Peyer's patch (tissue), 4 donors: ENCODE measurements around the gene CMTR1. TPM values are rescaled to one million over a fixed set of nuclear protein-coding genes. Genes with fewer than 3 reads are reported as not detected.

Source experiments
- DNase-seq, 3 donors: peaks; one replicate each; pipeline ENCODE4 v3.0.0-alpha.2; 2017 to 2019
- H3K27ac ChIP-seq, 4 donors: fragments of 200-600 bp; sonication (generic); one replicate each; pipeline ENCODE4 v1.5.1; 2016 to 2019
- H3K27me3 ChIP-seq, 2 donors: fragments of 200-600 bp; sonication (generic); one replicate each; pipeline ENCODE4 v1.5.1; 2019
- H3K36me3 ChIP-seq, 3 donors: fragments of 200-600 bp; sonication (generic); one replicate each; pipeline ENCODE4 v1.5.1; 2016 to 2019
- H3K4me1 ChIP-seq, 4 donors: fragments of 200-600 bp; sonication (generic); one replicate each; pipeline ENCODE4 v1.5.1; 2016 to 2019
- H3K4me3 ChIP-seq, 4 donors: fragments of 200-600 bp; sonication (generic); 1 replicate in 3 of 4; 2 replicates in 1 of 4; pipeline ENCODE4 v1.5.1; 2016 to 2019; ENCODE audit warnings: mild to moderate bottlenecking in 1 of 4
- H3K9me3 ChIP-seq, 4 donors: fragments of 200-600 bp; sonication (generic); one replicate each; pipeline ENCODE4 v1.5.1; 2016 to 2019; ENCODE audit warnings: mild to moderate bottlenecking in 1 of 4
- POLR2A ChIP-seq, 2 donors: fragments of 450-650 bp; IDR thresholded peaks; one replicate each; pipeline ENCODE4 v1.5.1; 2017; ENCODE audit warnings: antibody characterized with exemption in 2 of 2, mild to moderate bottlenecking in 2 of 2, moderate library complexity in 2 of 2
- total RNA-seq, 4 donors: library from RNA; depleted of rRNA; stranded (reverse); fragments of >200 nt; gene quantifications; one replicate each; pipeline ENCODE4 v1.1.0, GENCODE V29; 2016
- TF ChIP-seq, protein P1 (sequence below), 6 experiments: fragments of 450-650 bp in 4 of 6; fragments of 200-600 bp in 2 of 6; sonication (generic) in 1 of 6; IDR thresholded peaks; one replicate each; pipeline ENCODE4 v1.5.1; 2017 to 2019; ENCODE audit warnings: antibody characterized with exemption in 6 of 6, mild to moderate bottlenecking in 3 of 6, moderate library complexity in 1 of 6

Gene CMTR1
- total RNA-seq, 4 donors from 2014 or later: 19.3 to 135 (median 41.7) TPM

DNA sequence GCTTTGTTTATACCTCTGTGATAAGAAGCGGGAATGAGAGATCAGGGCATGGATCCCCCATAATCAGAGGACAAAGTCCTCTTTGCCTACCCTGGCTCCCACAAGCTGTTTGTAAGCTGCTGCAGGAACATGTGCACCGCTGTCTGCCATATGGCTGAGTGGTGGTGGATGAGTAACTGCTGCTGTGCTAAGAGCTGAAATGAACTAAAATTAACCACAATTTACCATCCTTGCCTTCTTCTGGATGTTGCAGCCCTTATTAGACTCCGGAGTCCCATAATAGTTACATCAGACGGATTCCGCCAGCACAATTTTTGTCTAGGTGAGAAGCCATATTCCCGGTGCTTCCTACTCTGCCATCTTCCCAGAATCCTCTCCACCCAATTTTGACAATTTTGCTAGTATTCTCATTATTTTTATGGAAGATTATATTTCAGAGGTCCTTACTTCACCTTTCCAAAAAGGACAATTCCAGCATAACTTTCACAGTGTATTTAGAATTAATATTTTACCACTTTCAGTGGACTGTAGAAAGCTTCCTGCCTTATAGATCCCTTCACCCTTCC lies 6.0 kb upstream of the CMTR1 start:
- no peaks in the 10 kb centered on the region for H3K4me1 ChIP-seq
- no peaks in the 10 kb centered on the region for H3K9me3 ChIP-seq
- no peaks in the 10 kb centered on the region for H3K27me3 ChIP-seq
- H3K4me3 ChIP-seq: no peak overlapping the region
- no peak for TF ChIP-seq POLR2A (IDR thresholded peaks at IDR 0.05)
- TF ChIP-seq, protein P1, sequence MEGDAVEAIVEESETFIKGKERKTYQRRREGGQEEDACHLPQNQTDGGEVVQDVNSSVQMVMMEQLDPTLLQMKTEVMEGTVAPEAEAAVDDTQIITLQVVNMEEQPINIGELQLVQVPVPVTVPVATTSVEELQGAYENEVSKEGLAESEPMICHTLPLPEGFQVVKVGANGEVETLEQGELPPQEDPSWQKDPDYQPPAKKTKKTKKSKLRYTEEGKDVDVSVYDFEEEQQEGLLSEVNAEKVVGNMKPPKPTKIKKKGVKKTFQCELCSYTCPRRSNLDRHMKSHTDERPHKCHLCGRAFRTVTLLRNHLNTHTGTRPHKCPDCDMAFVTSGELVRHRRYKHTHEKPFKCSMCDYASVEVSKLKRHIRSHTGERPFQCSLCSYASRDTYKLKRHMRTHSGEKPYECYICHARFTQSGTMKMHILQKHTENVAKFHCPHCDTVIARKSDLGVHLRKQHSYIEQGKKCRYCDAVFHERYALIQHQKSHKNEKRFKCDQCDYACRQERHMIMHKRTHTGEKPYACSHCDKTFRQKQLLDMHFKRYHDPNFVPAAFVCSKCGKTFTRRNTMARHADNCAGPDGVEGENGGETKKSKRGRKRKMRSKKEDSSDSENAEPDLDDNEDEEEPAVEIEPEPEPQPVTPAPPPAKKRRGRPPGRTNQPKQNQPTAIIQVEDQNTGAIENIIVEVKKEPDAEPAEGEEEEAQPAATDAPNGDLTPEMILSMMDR (IDR thresholded peaks at IDR 0.05): no peak
- no peak for DNase-seq
- no peak overlapping the region for H3K27ac ChIP-seq
- H3K36me3 ChIP-seq: no peaks in the 10 kb centered on the region

DNA sequence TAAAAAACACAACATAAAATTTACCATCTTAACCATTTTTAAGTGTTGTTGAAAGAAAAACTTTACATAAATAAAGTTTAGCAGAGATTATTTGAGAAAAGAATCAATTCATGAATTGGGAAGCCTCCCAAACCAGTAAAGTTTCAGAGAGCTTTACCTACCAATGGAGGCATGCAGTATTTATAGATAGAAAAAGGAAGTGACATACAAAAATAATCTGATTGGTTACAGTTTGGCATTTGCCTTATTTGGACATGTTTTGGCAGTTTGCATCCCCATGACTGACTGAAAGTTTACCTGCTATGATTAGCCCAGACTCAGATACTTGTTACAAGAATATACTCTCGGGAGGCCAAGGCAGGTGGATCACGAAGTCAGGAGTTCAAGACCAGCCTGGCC lies 3.7 kb upstream of the CMTR1 start:
- H3K36me3 ChIP-seq: no peaks in the 10 kb centered on the region
- TF ChIP-seq, protein P1 (IDR thresholded peaks at IDR 0.05): no peak
- no peak for TF ChIP-seq POLR2A (IDR thresholded peaks at IDR 0.05)

DNA sequence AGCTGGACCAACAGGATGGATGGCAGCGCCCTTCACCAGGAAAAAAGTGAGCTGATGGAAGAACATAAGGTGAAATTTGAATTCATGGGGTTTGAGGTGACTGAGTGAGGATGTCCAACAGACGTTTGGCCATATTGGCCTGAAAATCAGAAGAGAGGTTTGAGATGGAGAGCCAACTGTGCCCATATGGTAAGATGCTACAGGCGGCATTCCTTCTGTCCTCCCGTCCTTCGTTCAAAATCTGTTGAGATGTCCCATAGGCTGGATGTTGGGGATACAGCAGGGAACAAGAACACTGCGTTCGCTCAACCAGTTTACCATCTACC lies 468 bp upstream of the CMTR1 start:
- Histone ChIP-seq H3K4me1 (peaks cover 0 to 12% (median 5%) of the 10 kb centered on the region in 4 donors), H3K9me3 (no peaks in the 10 kb centered on the region), H3K4me3 (peak overlapping the region; percentile 77 to 96 (median 89)), H3K27ac (peak overlapping the region; percentile 89 to 94 (median 92)), H3K27me3 (no peaks in the 10 kb centered on the region), H3K36me3 (peaks cover 0 to 16% (median 0%) of the 10 kb centered on the region in 3 donors)
- TF ChIP-seq POLR2A (IDR thresholded peaks at IDR 0.05): no peak
- TF ChIP-seq, protein P1 (IDR thresholded peaks at IDR 0.05): no peak
- DNase-seq: no peak

More for the DNA sequence above, 3.7 kb upstream of the CMTR1 start:
- Histone ChIP-seq H3K27me3 (no peaks in the 10 kb centered on the region), H3K4me1 (peaks cover 0 to 8% (median 4%) of the 10 kb centered on the region in 4 donors), H3K9me3 (no peaks in the 10 kb centered on the region), H3K27ac (no peak overlapping the region), H3K4me3 (no peak overlapping the region)
- DNase-seq: no peak

DNA sequence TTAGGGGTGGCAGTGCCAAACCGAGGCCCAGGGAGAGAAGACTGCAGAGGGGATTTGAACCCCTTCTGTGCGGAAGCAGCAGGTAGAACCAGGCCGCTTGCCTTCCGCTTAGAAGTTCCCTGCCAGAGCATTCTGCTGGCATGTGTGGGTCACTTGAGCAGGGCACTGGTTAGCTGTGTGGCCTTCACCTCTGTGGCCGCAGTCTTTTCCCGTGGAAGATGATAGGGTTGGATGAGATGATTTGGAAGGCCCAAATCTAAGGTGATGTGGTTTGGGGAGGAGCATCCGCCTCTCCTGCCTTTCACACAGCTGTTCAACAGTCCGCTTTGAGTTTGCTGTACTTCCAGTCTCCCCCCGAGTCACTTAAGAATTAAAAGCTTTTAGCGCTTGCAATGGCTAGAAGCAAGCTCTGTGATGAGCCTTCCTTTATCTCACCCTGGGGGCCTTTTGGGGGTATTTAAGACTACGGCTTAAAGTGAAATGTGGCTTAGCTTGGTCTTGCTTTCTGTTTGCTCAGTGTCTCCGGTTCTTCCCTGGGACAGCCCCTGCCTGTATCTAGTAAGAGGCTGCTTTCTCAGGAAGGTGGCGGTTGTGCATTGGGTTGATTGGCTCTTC lies 743 bp downstream of the CMTR1 start:
- no peak for TF ChIP-seq POLR2A (IDR thresholded peaks at IDR 0.05)
- TF ChIP-seq, protein P1 (IDR thresholded peaks at IDR 0.05): no peak
- Histone ChIP-seq H3K4me3 (peak overlapping the region; percentile 77 to 96 (median 89)), H3K9me3 (no peaks in the 10 kb centered on the region), H3K36me3 (peaks cover 0 to 26% (median 0%) of the 10 kb centered on the region in 3 donors), H3K4me1 (peaks cover 0 to 12% (median 5%) of the 10 kb centered on the region in 4 donors), H3K27me3 (no peaks in the 10 kb centered on the region), H3K27ac (peak overlapping the region; percentile 89 to 94 (median 92))
- DNase-seq: peak in 1 of 3 donors; percentile 27

DNA sequence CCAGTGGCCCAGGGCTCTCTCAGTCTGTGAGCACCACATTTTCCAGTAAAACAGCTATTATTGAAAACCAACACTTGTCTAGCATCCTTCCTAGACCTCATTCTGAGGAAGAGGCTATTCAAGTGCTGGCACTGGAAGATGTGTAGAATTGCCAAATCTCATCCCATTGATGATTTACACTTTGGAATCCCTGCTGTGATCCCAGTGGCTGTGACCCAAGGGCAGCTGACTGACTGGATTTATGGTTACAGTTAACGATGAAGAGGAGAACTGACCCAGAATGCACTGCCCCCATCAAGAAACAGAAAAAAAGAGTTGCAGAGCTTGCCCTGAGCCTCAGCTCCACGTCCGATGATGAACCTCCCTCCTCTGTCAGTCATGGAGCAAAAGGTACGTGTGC lies 2.4 kb downstream of the CMTR1 start:
- DNase-seq: no peak
- H3K27ac ChIP-seq: no peak overlapping the region
- no peak overlapping the region for H3K4me3 ChIP-seq
- peaks cover 0 to 12% (median 5%) of the 10 kb centered on the region in 4 donors for H3K4me1 ChIP-seq
- no peak for TF ChIP-seq POLR2A (IDR thresholded peaks at IDR 0.05)
- TF ChIP-seq, protein P1 (IDR thresholded peaks at IDR 0.05): no peak
- no peaks in the 10 kb centered on the region for H3K9me3 ChIP-seq
- peaks cover 0 to 34% (median 0%) of the 10 kb centered on the region in 3 donors for H3K36me3 ChIP-seq
- no peaks in the 10 kb centered on the region for H3K27me3 ChIP-seq
